Measurements from ENCODE around the gene RDM1. TPM values are rescaled to one million over a fixed set of nuclear protein-coding genes. Genes with fewer than 3 reads are reported as not detected.
"Not testable (repeated sequence)": the region's sequence is repeated elsewhere in the genome, so short reads cannot be mapped to it uniquely, and the experiment has no call there.

The RDM1 gene
- polyA plus RNA-seq, 1 donor (not counting 4 experiments of a cell fraction or from before 2014, with no cell fraction given) = 1.1 TPM

DNA sequence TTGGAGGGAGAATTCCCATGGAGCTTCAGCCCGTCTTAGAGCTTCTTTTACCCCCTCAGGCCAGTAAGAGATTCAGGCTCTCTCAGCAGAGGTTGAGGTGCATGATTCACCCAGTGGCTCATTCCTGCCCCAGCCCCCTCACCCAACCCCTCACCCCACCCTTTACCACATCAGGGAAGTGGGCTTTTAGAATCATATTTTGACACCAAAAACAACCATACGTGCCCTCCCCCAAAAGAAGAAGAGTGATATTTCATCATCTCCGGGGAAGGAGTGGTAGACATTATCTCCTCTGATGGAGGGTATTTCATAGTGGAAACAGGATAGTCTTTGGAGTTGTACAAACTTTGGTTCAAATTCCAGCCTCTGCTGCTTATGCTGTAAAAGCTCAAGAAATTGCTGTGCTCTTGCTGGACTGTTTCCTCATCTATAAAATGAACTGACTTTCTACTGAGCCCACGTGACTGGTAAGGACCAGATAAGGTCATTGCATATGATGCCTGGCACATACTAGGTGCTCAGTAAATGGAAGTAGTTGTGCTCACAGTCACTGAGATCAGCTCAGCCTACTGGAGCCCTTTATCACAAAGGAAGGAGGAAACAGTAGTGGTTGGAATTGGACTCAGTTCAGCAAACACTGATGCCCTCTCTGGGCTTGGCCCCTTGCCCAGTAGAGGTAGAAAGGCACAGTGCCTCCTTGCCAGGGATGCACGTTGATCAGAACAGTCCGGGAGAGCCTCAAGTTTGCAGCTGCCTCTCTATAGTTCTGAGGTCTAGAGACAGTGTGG lies 32.1 kb downstream of the RDM1 start:
- no peaks in the 10 kb centered on the region for H4K20me1 ChIP-seq (ENCODE audit: control insufficient read depth, extremely low read depth, insufficient read depth, low read length)
- no peak overlapping the region for H3K9ac ChIP-seq (ENCODE audit: control insufficient read depth, extremely low read depth, insufficient read depth, low read length)
- H3K36me3 ChIP-seq (ENCODE audit: control insufficient read depth in 2 of 2, extremely low read depth in 1 of 2, insufficient read depth in 2 of 2, low read length in 2 of 2) = no peaks in the 10 kb centered on the region
- no peak overlapping the region for H3K4me2 ChIP-seq (ENCODE audit: control insufficient read depth, extremely low read depth, insufficient read depth, low read depth, low read length)
- DNase-seq (ENCODE audit: low read depth, low spot score) (no peak), FAIRE-seq (no peak)
- no peaks in the 10 kb centered on the region for H3K79me2 ChIP-seq (ENCODE audit: control insufficient read depth, insufficient read depth, low read length)
- no peak overlapping the region for H2AFZ ChIP-seq (ENCODE audit: control insufficient read depth, low read length)
- no peak overlapping the region for H3K27ac ChIP-seq (ENCODE audit: control insufficient read depth, insufficient read depth, low read length)
- no peaks in the 10 kb centered on the region for H3K27me3 ChIP-seq (ENCODE audit: control insufficient read depth, extremely low read depth, insufficient read depth, low read length)
- no peaks in the 10 kb centered on the region for H3K9me1 ChIP-seq (ENCODE audit: control insufficient read depth, extremely low read depth, insufficient read depth, low read length)
- H3K4me1 ChIP-seq (ENCODE audit: control insufficient read depth, extremely low read depth, insufficient read depth, low read length) = peaks cover 32% of the 10 kb centered on the region
- dilution Hi-C loops (cut with MboI; ENCODE audit: extremely low pct_ligation_motif_present, low sequenced_read_pairs) = no loop called here
- TF ChIP-seq EZH2 (IDR thresholded peaks at IDR 0.05; ENCODE audit: low read length) = no peak
- TF ChIP-seq, protein P1, sequence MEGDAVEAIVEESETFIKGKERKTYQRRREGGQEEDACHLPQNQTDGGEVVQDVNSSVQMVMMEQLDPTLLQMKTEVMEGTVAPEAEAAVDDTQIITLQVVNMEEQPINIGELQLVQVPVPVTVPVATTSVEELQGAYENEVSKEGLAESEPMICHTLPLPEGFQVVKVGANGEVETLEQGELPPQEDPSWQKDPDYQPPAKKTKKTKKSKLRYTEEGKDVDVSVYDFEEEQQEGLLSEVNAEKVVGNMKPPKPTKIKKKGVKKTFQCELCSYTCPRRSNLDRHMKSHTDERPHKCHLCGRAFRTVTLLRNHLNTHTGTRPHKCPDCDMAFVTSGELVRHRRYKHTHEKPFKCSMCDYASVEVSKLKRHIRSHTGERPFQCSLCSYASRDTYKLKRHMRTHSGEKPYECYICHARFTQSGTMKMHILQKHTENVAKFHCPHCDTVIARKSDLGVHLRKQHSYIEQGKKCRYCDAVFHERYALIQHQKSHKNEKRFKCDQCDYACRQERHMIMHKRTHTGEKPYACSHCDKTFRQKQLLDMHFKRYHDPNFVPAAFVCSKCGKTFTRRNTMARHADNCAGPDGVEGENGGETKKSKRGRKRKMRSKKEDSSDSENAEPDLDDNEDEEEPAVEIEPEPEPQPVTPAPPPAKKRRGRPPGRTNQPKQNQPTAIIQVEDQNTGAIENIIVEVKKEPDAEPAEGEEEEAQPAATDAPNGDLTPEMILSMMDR (optimal IDR thresholded peaks at IDR 0.05 in 1 of 3, IDR thresholded peaks at IDR 0.05 in 1 of 3, conservative IDR thresholded peaks at IDR 0.05 in 1 of 3; ENCODE audit: extremely low read depth in 1 of 3, insufficient read depth in 2 of 3, low read length in 3 of 3) = no peak
- H3K4me3 ChIP-seq (ENCODE audit: control insufficient read depth in 2 of 3, extremely low read depth in 1 of 3, insufficient read depth in 2 of 3, low read depth in 1 of 3, low read length in 3 of 3) = no peak overlapping the region
- no peaks in the 10 kb centered on the region for H3K9me3 ChIP-seq (ENCODE audit: control insufficient read depth, low read depth, low read length)

DNA sequence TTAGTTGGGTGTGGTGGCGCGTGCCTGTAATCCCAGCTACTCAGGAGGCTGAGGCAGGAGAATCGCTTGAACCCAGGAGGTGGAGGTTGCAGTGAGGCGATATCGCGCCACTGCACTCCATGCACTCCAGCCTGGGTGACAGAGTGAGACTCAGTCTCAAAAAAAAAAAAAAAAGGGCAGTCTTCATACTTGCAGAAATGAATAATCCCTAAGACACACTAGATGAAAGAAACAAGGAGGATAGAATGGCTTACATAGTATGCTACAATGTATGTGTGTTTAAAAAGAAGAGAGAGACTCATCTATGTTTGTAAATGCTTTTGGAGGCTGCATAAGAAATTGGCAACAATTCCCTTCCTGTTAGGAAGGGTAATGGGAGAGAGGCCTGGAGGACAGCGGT lies 32.8 kb downstream of the RDM1 start:
- H3K9ac ChIP-seq (ENCODE audit: control insufficient read depth, extremely low read depth, insufficient read depth, low read length); H3K9me3 ChIP-seq (ENCODE audit: control insufficient read depth, low read depth, low read length); H3K36me3 ChIP-seq (ENCODE audit: control insufficient read depth in 2 of 2, extremely low read depth in 1 of 2, insufficient read depth in 2 of 2, low read length in 2 of 2); H3K27me3 ChIP-seq (ENCODE audit: control insufficient read depth, extremely low read depth, insufficient read depth, low read length); H2AFZ ChIP-seq (ENCODE audit: control insufficient read depth, low read length); H4K20me1 ChIP-seq (ENCODE audit: control insufficient read depth, extremely low read depth, insufficient read depth, low read length); dilution Hi-C loops (cut with MboI; ENCODE audit: extremely low pct_ligation_motif_present, low sequenced_read_pairs); DNase-seq (ENCODE audit: low read depth, low spot score); H3K27ac ChIP-seq (ENCODE audit: control insufficient read depth, insufficient read depth, low read length); H3K79me2 ChIP-seq (ENCODE audit: control insufficient read depth, insufficient read depth, low read length); FAIRE-seq; H3K4me3 ChIP-seq (ENCODE audit: control insufficient read depth in 2 of 3, extremely low read depth in 1 of 3, insufficient read depth in 2 of 3, low read depth in 1 of 3, low read length in 3 of 3); H3K9me1 ChIP-seq (ENCODE audit: control insufficient read depth, extremely low read depth, insufficient read depth, low read length); H3K4me2 ChIP-seq (ENCODE audit: control insufficient read depth, extremely low read depth, insufficient read depth, low read depth, low read length): not testable (repeated sequence)
- peaks cover 32% of the 10 kb centered on the region for H3K4me1 ChIP-seq (ENCODE audit: control insufficient read depth, extremely low read depth, insufficient read depth, low read length)
